ENCODE results near the gene PCMTD2. TPM values are rescaled to one million over a fixed set of nuclear protein-coding genes. Genes with fewer than 3 reads are reported as not detected.

PCMTD2 gene
- total RNA-seq, 1 experiment from 2014 or later = 52.0 TPM

DNA sequence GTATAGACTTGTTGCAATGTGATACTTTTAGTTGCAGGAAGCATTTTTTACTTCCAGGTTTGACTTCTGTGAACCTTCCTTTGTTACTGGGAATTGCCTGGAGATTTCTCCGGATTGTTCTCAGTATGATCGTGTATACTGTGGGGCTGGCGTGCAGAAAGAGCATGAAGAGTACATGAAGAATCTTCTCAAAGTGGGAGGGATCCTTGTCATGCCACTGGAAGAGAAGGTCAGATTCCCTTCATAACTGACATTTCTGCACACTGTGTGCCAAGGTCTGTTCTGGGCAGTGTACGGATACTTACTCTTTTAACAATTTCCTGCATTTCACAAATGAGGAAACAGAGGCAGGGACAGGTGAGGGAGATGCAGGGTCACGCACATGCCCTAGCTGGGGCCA is 9.7 kb downstream of the PCMTD2 start:
- peaks cover 2% of the 10 kb centered on the region; the same call in 1 of the 2 replicates for H3K79me2 ChIP-seq (ENCODE audit: insufficient read depth, low read length)
- H2BK20ac ChIP-seq (ENCODE audit: low read depth, low read length, poor library complexity, severe bottlenecking) = no peak overlapping the region
- H3K9ac ChIP-seq (ENCODE audit: extremely low read depth, insufficient read length, low read length) = no peak overlapping the region
- no CpG with 5 or more reads among the region's 5 CpGs for WGBS (ENCODE audit: extremely low coverage, insufficient read length, low lambda C conversion rate)
- TF ChIP-seq, protein P1, sequence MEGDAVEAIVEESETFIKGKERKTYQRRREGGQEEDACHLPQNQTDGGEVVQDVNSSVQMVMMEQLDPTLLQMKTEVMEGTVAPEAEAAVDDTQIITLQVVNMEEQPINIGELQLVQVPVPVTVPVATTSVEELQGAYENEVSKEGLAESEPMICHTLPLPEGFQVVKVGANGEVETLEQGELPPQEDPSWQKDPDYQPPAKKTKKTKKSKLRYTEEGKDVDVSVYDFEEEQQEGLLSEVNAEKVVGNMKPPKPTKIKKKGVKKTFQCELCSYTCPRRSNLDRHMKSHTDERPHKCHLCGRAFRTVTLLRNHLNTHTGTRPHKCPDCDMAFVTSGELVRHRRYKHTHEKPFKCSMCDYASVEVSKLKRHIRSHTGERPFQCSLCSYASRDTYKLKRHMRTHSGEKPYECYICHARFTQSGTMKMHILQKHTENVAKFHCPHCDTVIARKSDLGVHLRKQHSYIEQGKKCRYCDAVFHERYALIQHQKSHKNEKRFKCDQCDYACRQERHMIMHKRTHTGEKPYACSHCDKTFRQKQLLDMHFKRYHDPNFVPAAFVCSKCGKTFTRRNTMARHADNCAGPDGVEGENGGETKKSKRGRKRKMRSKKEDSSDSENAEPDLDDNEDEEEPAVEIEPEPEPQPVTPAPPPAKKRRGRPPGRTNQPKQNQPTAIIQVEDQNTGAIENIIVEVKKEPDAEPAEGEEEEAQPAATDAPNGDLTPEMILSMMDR (conservative IDR thresholded peaks at IDR 0.05) = no peak
- no peak overlapping the region for H2BK15ac ChIP-seq (ENCODE audit: low read depth, low read length)
- Mint-ChIP-seq H3K27me3 (ENCODE audit: low read depth) (no peaks in the 10 kb centered on the region; the same call in 1 of the 2 replicates), H3K9me3 (peaks cover 11 to 13% of the 10 kb centered on the region in 2 experiments; a peak in 4 of 5 replicates), H3K36me3 (ENCODE audit: insufficient read depth in 1 of 3, low read depth in 3 of 3) (peaks cover 17 to 26% (median 20%) of the 10 kb centered on the region in 3 experiments), H3K4me3 (no peak overlapping the region), H3K27ac (no peak overlapping the region), H3K4me1 (peaks cover 3% of the 10 kb centered on the region in 2 experiments; a peak in 3 of 4 replicates)
- H3K4me1 ChIP-seq (ENCODE audit: insufficient read depth, low read length) = no peaks in the 10 kb centered on the region
- H3T11ph ChIP-seq (ENCODE audit: low read length) = no peak overlapping the region
- H3K27ac ChIP-seq (ENCODE audit: insufficient read length, low read depth, low read length) = no peak overlapping the region
- no peak overlapping the region for H2BK12ac ChIP-seq (ENCODE audit: insufficient read length, low read depth, low read length)
- H2AK5ac ChIP-seq (ENCODE audit: insufficient read length, low read length) = no peak overlapping the region
- no peaks in the 10 kb centered on the region for H3K27me3 ChIP-seq (ENCODE audit: insufficient read depth, low read length)
- no peak overlapping the region for H4K91ac ChIP-seq (ENCODE audit: insufficient read length, low read depth, low read length)
- H4K5ac ChIP-seq (ENCODE audit: insufficient read length, low read depth, low read length) = no peak overlapping the region
- H3K4ac ChIP-seq (ENCODE audit: low read depth, low read length) = no peak overlapping the region
- no peaks in the 10 kb centered on the region for H3K23me2 ChIP-seq (ENCODE audit: insufficient read length, low read depth, low read length, poor library complexity, severe bottlenecking)
- H3K79me1 ChIP-seq (ENCODE audit: insufficient read depth, low read depth, low read length, poor library complexity, severe bottlenecking) = peaks cover 3% of the 10 kb centered on the region
- H2AFZ ChIP-seq (ENCODE audit: low read length) = no peak overlapping the region
- H3K18ac ChIP-seq (ENCODE audit: insufficient read length, low read depth, low read length) = no peak overlapping the region
- no peak overlapping the region for H3K56ac ChIP-seq (ENCODE audit: insufficient read length, low read depth, low read length)
- H2BK120ac ChIP-seq (ENCODE audit: low read depth, low read length, poor library complexity, severe bottlenecking) = no peak overlapping the region
- no peak overlapping the region for H3K4me2 ChIP-seq (ENCODE audit: insufficient read depth, insufficient read length, low read length)
- H4K8ac ChIP-seq (replicated peaks; ENCODE audit: insufficient read length, low read depth, low read length) = no peak overlapping the region
- no peak for DNase-seq
- no peak overlapping the region for H3K14ac ChIP-seq (ENCODE audit: insufficient read depth, low read length)
- no peak overlapping the region for H3K23ac ChIP-seq (ENCODE audit: insufficient read length, low read depth, low read length)
- H4K20me1 ChIP-seq (ENCODE audit: control insufficient read depth, insufficient read depth, insufficient read length) = no peaks in the 10 kb centered on the region
- no peaks in the 10 kb centered on the region for H3K9me3 ChIP-seq (ENCODE audit: control insufficient read depth, low read depth, low read length)
- H2BK5ac ChIP-seq (ENCODE audit: insufficient read length, low read length) = no peak overlapping the region
